A549 (cell line): ENCODE results near the gene RHOT1.

Experiments used
- EP300 ChIP-seq, 2 experiments: fragments of >200 bp; sonication (Bioruptor Twin); formaldehyde crosslinking; IDR thresholded peaks; 2 replicates in 1 of 2; 3 replicates in 1 of 2; pipeline ENCODE4 v1.6.1; 2016 to 2017
- JUN ChIP-seq, 2 experiments: fragments of >200 bp; sonication (Bioruptor Twin); formaldehyde crosslinking; IDR thresholded peaks; 2 replicates in 1 of 2; 3 replicates in 1 of 2; pipeline ENCODE4 v1.6.1; 2016 to 2017
- KDM1A ChIP-seq: fragments of 200-600 bp; sonication (generic); IDR thresholded peaks from 2 replicates; pipeline ENCODE4 v1.6.1; 2016; ENCODE audit warnings: low read depth, mild to moderate bottlenecking
- MYC ChIP-seq: IDR thresholded peaks from 2 replicates; pipeline ENCODE4 v1.6.1; 2012; ENCODE audit warnings: mild to moderate bottlenecking, inconsistent platforms, low read length, improper control_type of control experiment, borderline replicate concordance
- POLR2A ChIP-seq: IDR thresholded peaks from 2 replicates; pipeline ENCODE4 v1.6.1; 2012; ENCODE audit warnings: mild to moderate bottlenecking, low read length
- RAD21 ChIP-seq, 2 experiments: fragments of >200 bp in 1 of 2; sonication (Bioruptor Twin) in 1 of 2; formaldehyde crosslinking in 1 of 2; IDR thresholded peaks in 1 of 2; conservative IDR thresholded peaks in 1 of 2; 2 replicates in 1 of 2; 3 replicates in 1 of 2; pipeline ENCODE4 v1.6.1; 2012 to 2018; ENCODE audit warnings: inconsistent platforms in 1 of 2
- SMC3 ChIP-seq: fragments of >200 bp; sonication (Bioruptor Twin); formaldehyde crosslinking; IDR thresholded peaks from 3 replicates; pipeline ENCODE4 v1.6.1; 2018; ENCODE audit warnings: inconsistent platforms
- TF ChIP-seq, protein P1 (sequence below): fragments of >200 bp; sonication (Bioruptor Twin); formaldehyde crosslinking; IDR thresholded peaks from 3 replicates; pipeline ENCODE4 v1.5.1; 2016
- TF ChIP-seq, protein P2 (sequence below): fragments of 450-650 bp; IDR thresholded peaks from 2 replicates; pipeline ENCODE4 v1.6.1; 2014; ENCODE audit warnings: antibody characterized with exemption

DNA sequence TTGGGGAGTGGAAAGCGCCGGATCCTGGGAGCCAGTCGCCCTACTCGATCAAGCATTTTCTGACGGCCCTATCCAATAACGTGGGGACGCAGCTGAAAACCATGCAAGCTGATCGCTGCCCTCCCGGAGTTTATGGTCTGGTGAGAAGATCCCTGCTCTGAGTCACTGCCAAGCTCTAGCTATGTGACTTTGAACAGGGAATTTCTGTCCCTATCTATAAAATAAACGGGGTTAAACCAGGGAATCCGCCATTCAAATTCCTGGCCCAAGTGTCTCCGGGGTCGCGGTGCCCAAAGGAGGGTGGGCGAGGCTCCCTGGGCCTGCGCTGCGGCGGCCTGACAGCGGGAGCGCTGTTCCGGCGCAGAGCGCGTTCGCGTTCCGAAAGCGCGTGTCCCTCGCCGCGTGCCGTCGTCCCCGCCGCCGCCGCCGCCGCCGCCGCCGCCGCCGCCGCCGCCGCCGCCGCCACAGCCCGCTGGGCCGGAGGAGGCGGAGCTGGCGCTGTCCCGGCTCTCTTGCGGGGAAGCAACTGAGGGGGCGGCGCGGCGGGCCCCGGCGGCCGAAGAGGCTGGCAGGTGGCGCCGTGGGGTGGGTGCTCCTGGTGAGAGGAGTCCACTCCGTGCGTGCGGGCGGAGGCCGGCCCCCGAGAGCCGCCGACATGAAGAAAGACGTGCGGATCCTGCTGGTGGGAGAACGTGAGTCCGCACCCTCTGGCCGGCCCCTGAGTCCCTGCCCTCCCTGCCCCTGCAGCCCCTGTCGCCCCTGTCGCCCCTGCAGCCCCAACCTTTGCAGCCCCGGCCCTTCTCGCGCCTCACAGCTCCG, at the start of gene RHOT1:
- TF ChIP-seq, protein P1, sequence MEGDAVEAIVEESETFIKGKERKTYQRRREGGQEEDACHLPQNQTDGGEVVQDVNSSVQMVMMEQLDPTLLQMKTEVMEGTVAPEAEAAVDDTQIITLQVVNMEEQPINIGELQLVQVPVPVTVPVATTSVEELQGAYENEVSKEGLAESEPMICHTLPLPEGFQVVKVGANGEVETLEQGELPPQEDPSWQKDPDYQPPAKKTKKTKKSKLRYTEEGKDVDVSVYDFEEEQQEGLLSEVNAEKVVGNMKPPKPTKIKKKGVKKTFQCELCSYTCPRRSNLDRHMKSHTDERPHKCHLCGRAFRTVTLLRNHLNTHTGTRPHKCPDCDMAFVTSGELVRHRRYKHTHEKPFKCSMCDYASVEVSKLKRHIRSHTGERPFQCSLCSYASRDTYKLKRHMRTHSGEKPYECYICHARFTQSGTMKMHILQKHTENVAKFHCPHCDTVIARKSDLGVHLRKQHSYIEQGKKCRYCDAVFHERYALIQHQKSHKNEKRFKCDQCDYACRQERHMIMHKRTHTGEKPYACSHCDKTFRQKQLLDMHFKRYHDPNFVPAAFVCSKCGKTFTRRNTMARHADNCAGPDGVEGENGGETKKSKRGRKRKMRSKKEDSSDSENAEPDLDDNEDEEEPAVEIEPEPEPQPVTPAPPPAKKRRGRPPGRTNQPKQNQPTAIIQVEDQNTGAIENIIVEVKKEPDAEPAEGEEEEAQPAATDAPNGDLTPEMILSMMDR, result peak; percentile 76
- peak; percentile 51 for TF ChIP-seq POLR2A
- no peak for TF ChIP-seq KDM1A
- TF ChIP-seq MYC, result no peak
- 0 out of 5 replicates have a peak, but pooled peaks of 1 of the 2 experiments have one; percentile 20 for TF ChIP-seq EP300 (IDR thresholded peaks at IDR 0.05)
- TF ChIP-seq, protein P2, sequence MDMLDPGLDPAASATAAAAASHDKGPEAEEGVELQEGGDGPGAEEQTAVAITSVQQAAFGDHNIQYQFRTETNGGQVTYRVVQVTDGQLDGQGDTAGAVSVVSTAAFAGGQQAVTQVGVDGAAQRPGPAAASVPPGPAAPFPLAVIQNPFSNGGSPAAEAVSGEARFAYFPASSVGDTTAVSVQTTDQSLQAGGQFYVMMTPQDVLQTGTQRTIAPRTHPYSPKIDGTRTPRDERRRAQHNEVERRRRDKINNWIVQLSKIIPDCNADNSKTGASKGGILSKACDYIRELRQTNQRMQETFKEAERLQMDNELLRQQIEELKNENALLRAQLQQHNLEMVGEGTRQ, result no peak
- 0 out of 3 replicates have a peak, but pooled peaks have one; percentile 16 for TF ChIP-seq SMC3
- peak; percentile 72 to 85; a peak in 4 of 5 replicates for TF ChIP-seq JUN (IDR thresholded peaks at IDR 0.05)
- no peak for TF ChIP-seq RAD21 (conservative IDR thresholded peaks at IDR 0.05 in 1 of 2, IDR thresholded peaks at IDR 0.05 in 1 of 2)
